Fibroblast of mammary gland (primary cell): ENCODE data around the gene CPN1.

ENCODE experiments used
- DNase-seq: peaks from one replicate; pipeline ENCODE4 v3.0.0-alpha.2; 2010; ENCODE audit warnings: low read depth
- H3K4me3 ChIP-seq: 2 replicates; pipeline ENCODE4 v1.5.1; 2011; ENCODE audit warnings: low read depth, mild to moderate bottlenecking, low read length, moderate library complexity; ENCODE audit not compliant: control insufficient read depth
- CTCF ChIP-seq: conservative IDR thresholded peaks from 2 replicates; pipeline ENCODE4 v1.5.1; 2011; ENCODE audit warnings: low read depth, low read length, inconsistent platforms; ENCODE audit not compliant: control insufficient read depth, insufficient read depth

CPN1 gene

GRCh38 chr10:100120550-100120949, 38.9 kb upstream of the CPN1 start:
- no peak for TF ChIP-seq CTCF
- DNase-seq, result no peak
- H3K4me3 ChIP-seq, result no peak overlapping the region

- TF ChIP-seq CTCF, result no peak
Measured at GRCh38 chr10:100119726-100120125, 38.1 kb upstream of the CPN1 start.

GRCh38 chr10:100114976-100115770, 33.5 kb upstream of the CPN1 start:
- TF ChIP-seq CTCF, result no peak
- DNase-seq, result no peak
- H3K4me3 ChIP-seq, result no peak overlapping the region

More at GRCh38 chr10:100119726-100120125, 38.1 kb upstream of the CPN1 start:
- no peak for DNase-seq
- H3K4me3 ChIP-seq, result no peak overlapping the region

GRCh38 chr10:100114460-100114859, 32.8 kb upstream of the CPN1 start:
- DNase-seq, result no peak
- no peak for TF ChIP-seq CTCF

GRCh38 chr10:100109670-100110069, 28.0 kb upstream of the CPN1 start:
- DNase-seq, result no peak
- TF ChIP-seq CTCF, result no peak
- H3K4me3 ChIP-seq, result no peak overlapping the region

More at GRCh38 chr10:100114460-100114859, 32.8 kb upstream of the CPN1 start:
- H3K4me3 ChIP-seq, result no peak overlapping the region

- no peak for DNase-seq
- TF ChIP-seq CTCF, result no peak
Measured at GRCh38 chr10:100106865-100107264, 25.2 kb upstream of the CPN1 start.

More at GRCh38 chr10:100106865-100107264, 25.2 kb upstream of the CPN1 start:
- H3K4me3 ChIP-seq, result no peak overlapping the region
